Caco-2 (cell line): ENCODE results near the gene UFSP2. TPM values are rescaled to one million over a fixed set of nuclear protein-coding genes. Genes with fewer than 3 reads are reported as not detected.

Experiments used
- BruUV-seq: library from RNA; stranded (reverse); fragments of 400-500 nt; replicated peaks from 2 replicates; lab custom pipeline; 2021; lab: Mats Ljungman, UMichigan
- CTCF ChIA-PET: fragments of 300-600 bp; sonication (Branson Sonifier 250); formaldehyde crosslinking; loops from one replicate; lab custom pipeline; 2022; ENCODE audit warnings: antibody characterized with exemption; lab: Charles Lee
- POLR2A ChIA-PET: fragments of 300-600 bp; sonication (Branson Sonifier 250); formaldehyde crosslinking; loops from one replicate; lab custom pipeline; 2022; ENCODE audit warnings: antibody characterized with exemption; lab: Charles Lee
- DNase-seq, 2 experiments: peaks; one replicate each; pipeline versions ENCODE4 v3.0.0 to v3.0.0-alpha.2; 2020 to 2022
- H3K27me3 ChIP-seq: replicated peaks from 2 replicates; pipeline ENCODE4 v1.6.0; 2011; ENCODE audit warnings: low read length; ENCODE audit not compliant: control insufficient read depth, insufficient read depth
- H3K36me3 ChIP-seq: 2 replicates; pipeline ENCODE4 v1.5.1; 2011; ENCODE audit warnings: low read length; ENCODE audit not compliant: control insufficient read depth, insufficient read depth
- H3K4me1 ChIP-seq: fragments of 250-450 bp; sonication (Bioruptor Pico); 2 replicates; pipeline ENCODE4 v1.5.1; 2020; ENCODE audit warnings: mild to moderate bottlenecking
- H3K4me3 ChIP-seq: 2 replicates; pipeline ENCODE4 v1.5.1; 2011; ENCODE audit warnings: low read depth, mild to moderate bottlenecking, control low read depth, low read length
- H3K9me3 ChIP-seq: fragments of 250-450 bp; sonication (Bioruptor Pico); 2 replicates; pipeline ENCODE4 v1.5.1; 2020; ENCODE audit warnings: mild to moderate bottlenecking, moderate library complexity
- H3K27ac Mint-ChIP-seq: one replicate; pipeline ENCODE4 v1.8.0; 2022; ENCODE audit warnings: mixed read lengths; ENCODE audit not compliant: unreplicated experiment
- H3K27me3 Mint-ChIP-seq: one replicate; pipeline ENCODE4 v1.8.0; 2022; ENCODE audit warnings: mixed read lengths; ENCODE audit not compliant: insufficient read depth, unreplicated experiment
- H3K36me3 Mint-ChIP-seq: one replicate; pipeline ENCODE4 v1.8.0; 2022; ENCODE audit warnings: mild to moderate bottlenecking, mixed read lengths; ENCODE audit not compliant: insufficient read depth, unreplicated experiment
- H3K4me1 Mint-ChIP-seq: one replicate; pipeline ENCODE4 v1.8.0; 2022; ENCODE audit warnings: low read depth, mixed read lengths; ENCODE audit not compliant: unreplicated experiment
- H3K4me3 Mint-ChIP-seq: one replicate; pipeline ENCODE4 v1.8.0; 2022; ENCODE audit warnings: mild to moderate bottlenecking, moderate library complexity, mixed read lengths; ENCODE audit not compliant: unreplicated experiment
- H3K9me3 Mint-ChIP-seq: one replicate; pipeline ENCODE4 v1.8.0; 2022; ENCODE audit warnings: mixed read lengths; ENCODE audit not compliant: unreplicated experiment
- CTCF ChIP-seq, 2 experiments: fragments of 200-600 bp in 1 of 2; IDR thresholded peaks; 1 replicate in 1 of 2; 2 replicates in 1 of 2; pipeline versions ENCODE4 v1.5.1 to v1.8.0; 2011 to 2022; ENCODE audit warnings: antibody characterized with exemption in 1 of 2, control low read depth in 1 of 2, inconsistent platforms in 1 of 2, low read depth in 1 of 2, low read length in 1 of 2, mild to moderate bottlenecking in 1 of 2, moderate library complexity in 1 of 2; ENCODE audit not compliant: insufficient read depth in 1 of 2, severe bottlenecking in 1 of 2, unreplicated experiment in 1 of 2
- intact Hi-C: fragments of 100-400 bp; cut with micrococcal nuclease; formaldehyde crosslinking; loops from one replicate; pipeline ENCODE4 v1.10.0; 2022; ENCODE audit not compliant: unreplicated experiment
- total RNA-seq: library from RNA; stranded (reverse); gene quantifications from 2 replicates; pipeline ENCODE4 v1.2.3, GENCODE V29; 2022

UFSP2 gene
- total RNA-seq, 1 experiment from 2014 or later = 17.4 TPM

- no peak overlapping the region for H3K27ac Mint-ChIP-seq
- no peaks in the 10 kb centered on the region for H3K36me3 Mint-ChIP-seq
- H3K9me3 Mint-ChIP-seq = no peaks in the 10 kb centered on the region
- no TSS peak for BruUV-seq
- intact Hi-C loops = no loop called here
- no peaks in the 10 kb centered on the region for H3K27me3 Mint-ChIP-seq
- POLR2A ChIA-PET = no interaction called here
- no peak overlapping the region for H3K4me3 Mint-ChIP-seq
- DNase-seq = no peak
- Histone ChIP-seq H3K36me3 (no peaks in the 10 kb centered on the region), H3K9me3 (no peaks in the 10 kb centered on the region), H3K4me3 (no peak overlapping the region), H3K4me1 (peaks cover 6% of the 10 kb centered on the region; the same call in 1 of the 2 replicates), H3K27me3 (no peaks in the 10 kb centered on the region)
- CTCF ChIA-PET = interaction anchor here (0.5 kb wide), 1 partner anchor 88 kb away, joined by 3 read pairs; no protein-coding TSS in a partner anchor
- H3K4me1 Mint-ChIP-seq = no peaks in the 10 kb centered on the region
- no peak for TF ChIP-seq CTCF (IDR thresholded peaks at IDR 0.05; ENCODE audit: insufficient read depth in 1 of 2, low read depth in 1 of 2, low read length in 1 of 2, severe bottlenecking in 1 of 2, unreplicated experiment in 1 of 2)
These were observed 67.9 kb downstream of the UFSP2 start for GRCh38 chr4:185357733-185358440.

GRCh38 chr4:185357211-185357610 lies 68.6 kb downstream of the UFSP2 start:
- TF ChIP-seq CTCF (IDR thresholded peaks at IDR 0.05; ENCODE audit: insufficient read depth in 1 of 2, low read depth in 1 of 2, low read length in 1 of 2, severe bottlenecking in 1 of 2, unreplicated experiment in 1 of 2) = no peak
- no TSS peak for BruUV-seq
- H3K4me1 ChIP-seq = peaks cover 6% of the 10 kb centered on the region; the same call in 1 of the 2 replicates
- no peaks in the 10 kb centered on the region for H3K27me3 Mint-ChIP-seq
- intact Hi-C loops = no loop called here
- no peaks in the 10 kb centered on the region for H3K36me3 ChIP-seq
- no peak overlapping the region for H3K27ac Mint-ChIP-seq
- no peaks in the 10 kb centered on the region for H3K4me1 Mint-ChIP-seq
- no peak for DNase-seq
- no peaks in the 10 kb centered on the region for H3K36me3 Mint-ChIP-seq
- CTCF ChIA-PET = no interaction called here
- POLR2A ChIA-PET = no interaction called here
- H3K27me3 ChIP-seq = no peaks in the 10 kb centered on the region
- no peaks in the 10 kb centered on the region for H3K9me3 ChIP-seq
- no peak overlapping the region for H3K4me3 Mint-ChIP-seq
- no peak overlapping the region for H3K4me3 ChIP-seq
- no peaks in the 10 kb centered on the region for H3K9me3 Mint-ChIP-seq

- Histone ChIP-seq H3K9me3 (no peaks in the 10 kb centered on the region), H3K4me1 (no peaks in the 10 kb centered on the region), H3K36me3 (no peaks in the 10 kb centered on the region), H3K4me3 (no peak overlapping the region), H3K27me3 (no peaks in the 10 kb centered on the region)
- no peak overlapping the region for H3K27ac Mint-ChIP-seq
- no peak overlapping the region for H3K4me3 Mint-ChIP-seq
- H3K4me1 Mint-ChIP-seq = no peaks in the 10 kb centered on the region
- intact Hi-C loops = no loop called here
- CTCF ChIA-PET = no interaction called here
- BruUV-seq = no TSS peak
- peaks cover 6% of the 10 kb centered on the region for H3K36me3 Mint-ChIP-seq
- no peak for DNase-seq
- no peaks in the 10 kb centered on the region for H3K9me3 Mint-ChIP-seq
- H3K27me3 Mint-ChIP-seq = no peaks in the 10 kb centered on the region
- TF ChIP-seq CTCF (IDR thresholded peaks at IDR 0.05; ENCODE audit: insufficient read depth in 1 of 2, low read depth in 1 of 2, low read length in 1 of 2, severe bottlenecking in 1 of 2, unreplicated experiment in 1 of 2) = no peak
- POLR2A ChIA-PET = no interaction called here
These were observed 73.0 kb downstream of the UFSP2 start for GRCh38 chr4:185352741-185353140.
